ENCODE measurements around the gene FMNL2. TPM values are rescaled to one million over a fixed set of nuclear protein-coding genes. Genes with fewer than 3 reads are reported as not detected.

The FMNL2 gene
- total RNA-seq, 1 experiment from 2014 or later = 33.6 TPM

DNA sequence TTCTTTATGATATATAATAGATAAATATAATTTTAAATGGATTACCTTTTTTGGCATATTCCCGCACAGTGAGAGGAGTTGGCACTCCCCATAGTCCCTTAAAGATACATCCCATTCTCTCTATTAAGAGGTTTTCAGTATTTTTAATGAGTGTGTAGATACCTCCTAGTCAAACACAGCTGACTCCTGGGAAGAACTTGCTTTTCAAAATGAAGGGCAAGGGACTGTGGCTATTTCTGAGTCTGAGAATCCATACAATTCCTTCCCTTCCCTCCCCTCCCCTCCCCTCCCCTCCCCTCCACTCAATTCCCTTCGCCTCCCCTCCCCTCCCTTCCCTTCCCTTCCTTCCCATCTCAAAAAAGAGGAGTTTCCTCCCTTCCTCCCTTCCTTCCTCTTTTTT is 288.8 kb downstream of the FMNL2 start:
- H3K9me3 ChIP-seq (ENCODE audit: control insufficient read depth, insufficient read depth, low read depth, low read length) = no peaks in the 10 kb centered on the region
- intact Hi-C loops (cut with micrococcal nuclease; ENCODE audit: unreplicated experiment) = no loop called here
- H3K36me3 ChIP-seq (ENCODE audit: control insufficient read depth, insufficient read depth, low read length) = peaks cover 13% of the 10 kb centered on the region; the same call in 1 of the 2 replicates
- POLR2A ChIA-PET = no interaction called here
- BruUV-seq (replicated peaks) = no TSS peak
- DNase-seq (ENCODE audit: low read depth, low spot score) (no peak), ATAC-seq (no peak)
- in situ Hi-C loops (cut with HindIII; ENCODE audit: low pct_unique_long_range_greater_than_20kb, low sequenced_read_pairs) = no loop called here
- no peak for TF ChIP-seq SIN3A (IDR thresholded peaks at IDR 0.05; ENCODE audit: borderline replicate concordance, insufficient read depth, low read depth, low read length)
- TF ChIP-seq, protein P1, sequence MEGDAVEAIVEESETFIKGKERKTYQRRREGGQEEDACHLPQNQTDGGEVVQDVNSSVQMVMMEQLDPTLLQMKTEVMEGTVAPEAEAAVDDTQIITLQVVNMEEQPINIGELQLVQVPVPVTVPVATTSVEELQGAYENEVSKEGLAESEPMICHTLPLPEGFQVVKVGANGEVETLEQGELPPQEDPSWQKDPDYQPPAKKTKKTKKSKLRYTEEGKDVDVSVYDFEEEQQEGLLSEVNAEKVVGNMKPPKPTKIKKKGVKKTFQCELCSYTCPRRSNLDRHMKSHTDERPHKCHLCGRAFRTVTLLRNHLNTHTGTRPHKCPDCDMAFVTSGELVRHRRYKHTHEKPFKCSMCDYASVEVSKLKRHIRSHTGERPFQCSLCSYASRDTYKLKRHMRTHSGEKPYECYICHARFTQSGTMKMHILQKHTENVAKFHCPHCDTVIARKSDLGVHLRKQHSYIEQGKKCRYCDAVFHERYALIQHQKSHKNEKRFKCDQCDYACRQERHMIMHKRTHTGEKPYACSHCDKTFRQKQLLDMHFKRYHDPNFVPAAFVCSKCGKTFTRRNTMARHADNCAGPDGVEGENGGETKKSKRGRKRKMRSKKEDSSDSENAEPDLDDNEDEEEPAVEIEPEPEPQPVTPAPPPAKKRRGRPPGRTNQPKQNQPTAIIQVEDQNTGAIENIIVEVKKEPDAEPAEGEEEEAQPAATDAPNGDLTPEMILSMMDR (IDR thresholded peaks at IDR 0.05) = no peak
- no peak for TF ChIP-seq POLR2AphosphoS5 (IDR thresholded peaks at IDR 0.05; ENCODE audit: low read depth, low read length)
- CTCF ChIA-PET = no interaction called here
- no peaks in the 10 kb centered on the region for H3K27me3 ChIP-seq (ENCODE audit: control insufficient read depth, insufficient read depth, low read length)
- H3K4me3 ChIP-seq (ENCODE audit: low read depth in 2 of 2, low read length in 2 of 2) = no peak overlapping the region
- H3K4me1 ChIP-seq (ENCODE audit: control insufficient read depth, insufficient read depth, low read length) = no peaks in the 10 kb centered on the region
- H3K27ac ChIP-seq (ENCODE audit: low read length) = no peak overlapping the region

DNA sequence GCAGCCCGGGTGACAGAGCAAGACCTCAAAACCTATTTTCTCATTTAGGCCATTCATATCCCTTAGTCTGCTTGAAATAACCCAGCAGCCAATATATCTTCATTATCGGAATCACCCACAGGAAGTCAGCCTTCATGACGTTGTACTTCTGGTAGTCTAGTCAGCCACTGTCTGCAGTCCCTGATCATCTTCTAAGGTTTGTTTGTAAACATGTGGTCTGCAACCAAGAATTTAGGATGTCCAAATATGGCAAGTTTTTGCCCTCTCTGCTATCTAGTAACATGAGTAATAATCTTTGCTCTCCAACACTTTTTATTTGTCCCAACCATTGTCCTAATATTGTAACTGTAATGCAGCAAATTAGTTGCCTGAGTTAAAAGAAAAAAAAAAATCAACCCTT is 289.8 kb downstream of the FMNL2 start:
- H3K4me3 ChIP-seq (ENCODE audit: low read depth in 2 of 2, low read length in 2 of 2) = no peak overlapping the region
- BruUV-seq (replicated peaks) = no TSS peak
- no peak overlapping the region for H3K27ac ChIP-seq (ENCODE audit: low read length)
- no peaks in the 10 kb centered on the region for H3K9me3 ChIP-seq (ENCODE audit: control insufficient read depth, insufficient read depth, low read depth, low read length)
- H3K4me1 ChIP-seq (ENCODE audit: control insufficient read depth, insufficient read depth, low read length) = no peaks in the 10 kb centered on the region
- intact Hi-C loops (cut with micrococcal nuclease; ENCODE audit: unreplicated experiment) = no loop called here
- ATAC-seq = no peak
- ChIA-PET CTCF (no interaction called here), POLR2A (no interaction called here)
- in situ Hi-C loops (cut with HindIII; ENCODE audit: low pct_unique_long_range_greater_than_20kb, low sequenced_read_pairs) = no loop called here
- peaks cover 12% of the 10 kb centered on the region; the same call in 1 of the 2 replicates for H3K36me3 ChIP-seq (ENCODE audit: control insufficient read depth, insufficient read depth, low read length)
- no peaks in the 10 kb centered on the region for H3K27me3 ChIP-seq (ENCODE audit: control insufficient read depth, insufficient read depth, low read length)
- no peak for TF ChIP-seq TCF7L2 (IDR thresholded peaks at IDR 0.05; ENCODE audit: low read depth, low read length)
- TF ChIP-seq SIN3A (IDR thresholded peaks at IDR 0.05; ENCODE audit: borderline replicate concordance, insufficient read depth, low read depth, low read length) = no peak
- TF ChIP-seq, protein P2, sequence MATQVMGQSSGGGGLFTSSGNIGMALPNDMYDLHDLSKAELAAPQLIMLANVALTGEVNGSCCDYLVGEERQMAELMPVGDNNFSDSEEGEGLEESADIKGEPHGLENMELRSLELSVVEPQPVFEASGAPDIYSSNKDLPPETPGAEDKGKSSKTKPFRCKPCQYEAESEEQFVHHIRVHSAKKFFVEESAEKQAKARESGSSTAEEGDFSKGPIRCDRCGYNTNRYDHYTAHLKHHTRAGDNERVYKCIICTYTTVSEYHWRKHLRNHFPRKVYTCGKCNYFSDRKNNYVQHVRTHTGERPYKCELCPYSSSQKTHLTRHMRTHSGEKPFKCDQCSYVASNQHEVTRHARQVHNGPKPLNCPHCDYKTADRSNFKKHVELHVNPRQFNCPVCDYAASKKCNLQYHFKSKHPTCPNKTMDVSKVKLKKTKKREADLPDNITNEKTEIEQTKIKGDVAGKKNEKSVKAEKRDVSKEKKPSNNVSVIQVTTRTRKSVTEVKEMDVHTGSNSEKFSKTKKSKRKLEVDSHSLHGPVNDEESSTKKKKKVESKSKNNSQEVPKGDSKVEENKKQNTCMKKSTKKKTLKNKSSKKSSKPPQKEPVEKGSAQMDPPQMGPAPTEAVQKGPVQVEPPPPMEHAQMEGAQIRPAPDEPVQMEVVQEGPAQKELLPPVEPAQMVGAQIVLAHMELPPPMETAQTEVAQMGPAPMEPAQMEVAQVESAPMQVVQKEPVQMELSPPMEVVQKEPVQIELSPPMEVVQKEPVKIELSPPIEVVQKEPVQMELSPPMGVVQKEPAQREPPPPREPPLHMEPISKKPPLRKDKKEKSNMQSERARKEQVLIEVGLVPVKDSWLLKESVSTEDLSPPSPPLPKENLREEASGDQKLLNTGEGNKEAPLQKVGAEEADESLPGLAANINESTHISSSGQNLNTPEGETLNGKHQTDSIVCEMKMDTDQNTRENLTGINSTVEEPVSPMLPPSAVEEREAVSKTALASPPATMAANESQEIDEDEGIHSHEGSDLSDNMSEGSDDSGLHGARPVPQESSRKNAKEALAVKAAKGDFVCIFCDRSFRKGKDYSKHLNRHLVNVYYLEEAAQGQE (IDR thresholded peaks at IDR 0.05; ENCODE audit: insufficient read depth in 1 of 2, low read depth in 2 of 2, low read length in 1 of 2) = no peak
- TF ChIP-seq POLR2AphosphoS5 (IDR thresholded peaks at IDR 0.05; ENCODE audit: low read depth, low read length) = no peak
- no peak for DNase-seq (ENCODE audit: low read depth, low spot score)

DNA sequence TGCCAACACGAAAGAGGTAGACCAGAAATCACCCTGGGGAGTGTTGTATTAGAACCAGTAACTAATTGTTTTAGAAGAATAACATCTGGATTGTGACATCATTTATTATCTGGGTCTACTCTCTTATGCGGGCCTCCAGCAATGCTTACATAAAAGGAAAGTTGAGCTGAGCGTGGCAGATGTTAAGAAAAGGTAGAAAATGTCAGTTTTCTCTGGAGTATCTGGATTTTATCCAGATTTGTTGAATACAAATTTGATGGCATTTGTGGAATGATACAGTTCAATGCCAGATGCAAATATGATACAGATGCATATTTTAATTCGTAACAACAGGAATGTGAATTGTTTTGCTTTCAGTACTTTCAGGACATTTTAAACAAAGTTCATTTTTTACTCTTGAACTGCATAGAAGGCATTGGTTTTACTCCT is 292.0 kb downstream of the FMNL2 start:
- intact Hi-C loops (cut with micrococcal nuclease; ENCODE audit: unreplicated experiment) (no loop called here), in situ Hi-C loops (cut with HindIII; ENCODE audit: low pct_unique_long_range_greater_than_20kb, low sequenced_read_pairs) (no loop called here)
- Histone ChIP-seq H3K9me3 (ENCODE audit: control insufficient read depth, insufficient read depth, low read depth, low read length) (no peaks in the 10 kb centered on the region), H3K27ac (ENCODE audit: low read length) (no peak overlapping the region), H3K27me3 (ENCODE audit: control insufficient read depth, insufficient read depth, low read length) (no peaks in the 10 kb centered on the region), H3K4me3 (ENCODE audit: low read depth in 2 of 2, low read length in 2 of 2) (no peak overlapping the region), H3K36me3 (ENCODE audit: control insufficient read depth, insufficient read depth, low read length) (peaks cover 10% of the 10 kb centered on the region), H3K4me1 (ENCODE audit: control insufficient read depth, insufficient read depth, low read length) (no peaks in the 10 kb centered on the region)
- ATAC-seq = no peak
- DNase-seq (ENCODE audit: low read depth, low spot score) = no peak
- BruUV-seq (replicated peaks) = no TSS peak
- TF ChIP-seq, protein P1 (IDR thresholded peaks at IDR 0.05) = no peak
- no peak for TF ChIP-seq SIN3A (IDR thresholded peaks at IDR 0.05; ENCODE audit: borderline replicate concordance, insufficient read depth, low read depth, low read length)
- no peak for TF ChIP-seq TCF7L2 (IDR thresholded peaks at IDR 0.05; ENCODE audit: low read depth, low read length)
- TF ChIP-seq POLR2AphosphoS5 (IDR thresholded peaks at IDR 0.05; ENCODE audit: low read depth, low read length) = no peak
- TF ChIP-seq, protein P2 (IDR thresholded peaks at IDR 0.05; ENCODE audit: insufficient read depth in 1 of 2, low read depth in 2 of 2, low read length in 1 of 2) = no peak
- POLR2A ChIA-PET = no interaction called here
- CTCF ChIA-PET = no interaction called here

Data from Panc1 (cell line).